MG63 (cell line): ENCODE data around the gene PYGB. TPM values are rescaled to one million over a fixed set of nuclear protein-coding genes. Genes with fewer than 3 reads are reported as not detected.
"Not testable (repeated sequence)": the region's sequence is repeated elsewhere in the genome, so short reads cannot be mapped to it uniquely, and the experiment has no call there.

Experiments used
- DNase-seq: peaks from one replicate; pipeline ENCODE4 v3.0.0-alpha.2; 2020
- H3K27me3 ChIP-seq: fragments of 250-450 bp; sonication (Bioruptor Pico); 2 replicates; pipeline ENCODE4 v1.5.1; 2020; ENCODE audit warnings: mild to moderate bottlenecking, moderate library complexity
- H3K36me3 ChIP-seq: fragments of 250-450 bp; sonication (Bioruptor Pico); 2 replicates; pipeline ENCODE4 v1.5.1; 2020; ENCODE audit warnings: mild to moderate bottlenecking, moderate library complexity
- H3K4me3 ChIP-seq: fragments of 250-450 bp; sonication (Bioruptor Pico); 2 replicates; pipeline ENCODE4 v1.5.1; 2020; ENCODE audit warnings: mild to moderate bottlenecking, moderate library complexity
- H3K9me3 ChIP-seq: fragments of 250-450 bp; sonication (Bioruptor Pico); 2 replicates; pipeline ENCODE4 v1.5.1; 2020; ENCODE audit warnings: mild to moderate bottlenecking, moderate library complexity
- total RNA-seq: library from RNA; depleted of rRNA; stranded (reverse); fragments of >200 nt; shearing (Covaris generic); gene quantifications from 2 replicates; pipeline ENCODE4 v1.2.3, GENCODE V29; 2014; ENCODE audit warnings: low replicate concordance

PYGB gene
- total RNA-seq, 1 experiment from 2014 or later = 67.8 TPM

DNA sequence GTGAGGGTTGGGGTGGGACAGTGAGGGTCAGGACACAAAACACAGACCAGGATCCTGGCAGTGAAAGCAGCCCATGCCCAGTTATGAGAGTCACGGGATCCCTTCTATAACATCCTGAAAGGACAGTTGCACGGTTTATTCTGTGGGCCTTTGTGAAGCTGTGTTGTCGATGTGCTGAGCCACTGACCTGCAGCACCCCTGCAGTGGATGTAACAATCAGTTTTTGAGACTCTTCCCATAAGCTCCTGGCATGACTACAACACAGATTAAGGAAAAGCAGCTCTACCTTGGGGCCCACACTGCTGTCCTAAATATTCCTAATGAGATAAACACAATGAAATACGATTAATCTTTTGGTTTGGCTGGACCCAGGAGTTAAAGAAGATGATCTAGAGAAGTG, 3.7 kb downstream of the PYGB start:
- Histone ChIP-seq H3K27me3 (no peaks in the 10 kb centered on the region), H3K36me3 (no peaks in the 10 kb centered on the region; the same call in none of the 2 replicates), H3K9me3 (no peaks in the 10 kb centered on the region), H3K4me3 (no peak overlapping the region)
- DNase-seq = no peak

DNA sequence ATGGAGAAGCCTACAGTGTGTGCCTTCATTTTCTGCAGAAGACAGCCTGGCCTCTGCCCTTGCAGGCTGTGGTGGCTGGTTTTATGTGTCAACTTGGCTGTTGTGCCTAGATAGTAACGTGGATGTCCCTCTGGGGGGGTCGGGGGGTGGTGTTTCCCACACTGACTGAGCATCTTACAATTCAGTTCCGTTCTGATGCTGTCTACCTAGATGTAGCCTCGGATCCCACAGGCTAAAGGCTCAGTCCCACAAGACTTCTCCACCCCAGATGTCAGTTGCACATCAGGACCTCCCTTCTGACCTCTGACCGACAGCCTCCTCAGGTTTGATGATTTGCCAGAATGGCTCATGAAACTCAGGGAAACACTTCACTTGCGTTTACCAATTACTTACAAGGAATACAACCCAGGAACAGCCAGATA, 4.4 kb downstream of the PYGB start:
- Histone ChIP-seq H3K36me3 (no peaks in the 10 kb centered on the region; the same call in none of the 2 replicates), H3K9me3 (no peaks in the 10 kb centered on the region), H3K4me3 (no peak overlapping the region), H3K27me3 (no peaks in the 10 kb centered on the region)
- DNase-seq = no peak

DNA sequence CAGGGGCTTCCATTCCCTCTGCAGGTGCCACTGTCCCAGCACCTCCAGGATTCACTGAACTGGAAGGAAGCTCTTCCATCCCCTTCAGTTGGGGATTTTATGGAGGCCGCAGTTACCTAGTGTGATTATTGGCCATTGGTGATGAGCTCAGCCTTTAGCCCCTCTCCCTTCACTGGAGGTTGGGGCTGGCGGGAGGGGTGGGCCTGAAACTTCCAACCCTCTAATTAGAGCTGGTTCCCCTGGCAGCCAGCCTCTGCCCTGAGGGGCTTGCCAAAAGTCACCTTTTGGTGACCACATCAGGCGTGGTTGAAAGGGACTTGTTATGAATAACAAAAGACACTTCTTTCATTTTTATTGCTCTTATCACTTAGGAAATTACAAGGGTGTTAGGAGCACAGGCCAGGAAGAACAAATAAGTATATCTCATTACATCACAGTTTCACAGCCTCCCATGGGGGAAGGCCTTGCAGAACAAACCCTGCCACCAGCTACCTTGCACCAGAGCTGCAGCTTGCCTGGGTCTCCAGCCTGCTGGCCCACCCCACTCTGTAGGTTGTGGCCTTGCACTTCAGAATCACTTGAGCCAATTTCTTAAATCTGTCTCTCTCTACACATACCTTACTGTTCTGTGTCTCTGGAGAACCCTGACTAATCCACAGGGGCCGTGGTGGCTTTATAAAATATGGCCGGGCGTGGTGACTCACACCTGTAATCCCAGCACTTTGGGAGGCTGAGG, 5.0 kb downstream of the PYGB start:
- DNase-seq = no peak
- no peak overlapping the region for H3K4me3 ChIP-seq
- H3K27me3 ChIP-seq = no peaks in the 10 kb centered on the region
- no peaks in the 10 kb centered on the region; the same call in none of the 2 replicates for H3K36me3 ChIP-seq
- H3K9me3 ChIP-seq = no peaks in the 10 kb centered on the region

DNA sequence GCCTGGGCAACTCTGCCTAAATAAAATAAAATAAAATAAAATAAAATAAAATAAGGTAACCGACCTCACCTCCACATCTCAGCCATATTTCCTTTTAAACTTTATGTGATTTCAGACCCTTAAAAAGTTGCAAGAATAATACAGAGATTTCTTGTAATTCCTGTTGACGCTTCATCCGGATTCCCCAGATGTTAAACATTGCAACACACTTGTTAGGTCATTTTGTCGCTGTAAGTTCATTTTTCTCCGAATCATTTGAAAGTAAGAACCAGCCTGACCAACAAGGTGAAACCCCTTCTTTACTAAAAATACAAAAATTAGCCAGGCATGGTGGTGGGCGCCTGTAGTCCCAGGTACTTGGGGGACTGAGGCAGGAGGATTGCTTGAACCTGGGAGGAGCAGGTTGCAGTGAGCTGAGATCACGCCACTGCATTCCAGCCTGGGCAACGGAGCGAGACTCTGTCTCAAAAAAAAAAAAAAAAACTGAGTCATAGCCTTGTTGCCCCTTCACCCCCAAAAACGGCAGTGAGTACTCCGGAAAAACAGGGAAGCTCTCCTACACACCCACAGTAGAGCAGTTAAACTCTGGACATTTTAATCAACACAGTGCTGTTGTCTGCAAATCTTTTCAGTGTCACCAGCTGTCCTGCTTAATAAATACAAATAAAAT, 5.9 kb downstream of the PYGB start:
- no peaks in the 10 kb centered on the region; the same call in none of the 2 replicates for H3K36me3 ChIP-seq

DNA sequence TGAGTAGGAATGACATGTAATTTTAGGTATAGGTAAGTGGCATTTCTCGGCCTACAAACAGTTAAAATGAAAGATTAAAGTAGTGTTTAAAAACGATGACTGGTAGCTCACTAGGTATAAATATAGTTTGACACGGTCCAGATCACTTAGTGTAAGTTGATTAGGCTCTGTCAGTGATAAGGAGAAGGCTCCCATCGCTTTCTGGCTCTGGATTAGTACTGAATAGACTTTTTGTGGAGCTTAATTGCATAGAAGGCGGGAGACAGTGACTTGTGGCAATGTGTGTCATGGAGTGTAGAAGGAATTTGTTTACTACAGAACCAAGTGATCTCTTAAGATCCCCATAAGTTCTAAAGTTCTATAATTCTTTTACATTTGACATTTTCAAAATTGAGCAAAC, 6.7 kb downstream of the PYGB start:
- Histone ChIP-seq H3K4me3 (no peak overlapping the region), H3K27me3 (no peaks in the 10 kb centered on the region), H3K9me3 (no peaks in the 10 kb centered on the region), H3K36me3 (no peaks in the 10 kb centered on the region; the same call in none of the 2 replicates)
- no peak for DNase-seq

More for the DNA sequence above, 5.9 kb downstream of the PYGB start:
- no peak for DNase-seq
- Histone ChIP-seq H3K4me3 (no peak overlapping the region), H3K9me3 (no peaks in the 10 kb centered on the region), H3K27me3 (no peaks in the 10 kb centered on the region)

DNA sequence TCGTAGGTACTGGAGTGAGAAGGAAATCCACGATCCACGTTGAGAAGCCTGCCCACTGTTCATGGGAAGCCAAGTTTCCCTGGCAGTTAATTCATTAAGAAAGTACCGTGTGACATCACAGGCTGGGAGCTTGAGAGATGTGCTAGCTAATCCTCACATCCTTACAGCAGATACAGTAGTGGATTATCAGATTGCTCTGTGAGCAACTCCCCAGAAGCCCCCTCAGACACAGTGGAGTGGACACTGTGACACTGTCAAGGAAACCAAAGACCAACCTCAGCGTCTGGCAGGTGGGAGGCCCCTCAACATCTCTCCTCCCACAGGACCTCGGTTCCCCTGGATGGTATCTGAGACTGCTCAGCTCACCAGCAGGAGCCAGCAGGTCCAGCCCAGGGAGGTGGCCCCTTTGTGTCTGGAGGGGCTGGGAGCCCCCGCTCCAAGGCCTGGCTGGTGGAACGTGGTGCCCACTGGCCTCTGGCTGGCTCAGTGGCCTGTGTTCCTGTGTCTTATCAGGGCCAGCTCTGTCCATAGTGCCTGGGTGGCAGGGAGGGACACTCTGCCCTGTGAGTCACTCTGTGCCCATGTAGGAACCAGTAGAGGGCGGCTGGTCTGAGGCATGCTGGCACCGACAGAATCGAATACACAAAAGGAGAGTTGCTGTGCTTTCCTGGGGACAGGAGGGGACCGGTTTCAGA, 7.2 kb downstream of the PYGB start:
- no peaks in the 10 kb centered on the region for H3K9me3 ChIP-seq
- no peak overlapping the region for H3K4me3 ChIP-seq
- DNase-seq = no peak
- H3K27me3 ChIP-seq = no peaks in the 10 kb centered on the region
- H3K36me3 ChIP-seq = peaks cover 5% of the 10 kb centered on the region

DNA sequence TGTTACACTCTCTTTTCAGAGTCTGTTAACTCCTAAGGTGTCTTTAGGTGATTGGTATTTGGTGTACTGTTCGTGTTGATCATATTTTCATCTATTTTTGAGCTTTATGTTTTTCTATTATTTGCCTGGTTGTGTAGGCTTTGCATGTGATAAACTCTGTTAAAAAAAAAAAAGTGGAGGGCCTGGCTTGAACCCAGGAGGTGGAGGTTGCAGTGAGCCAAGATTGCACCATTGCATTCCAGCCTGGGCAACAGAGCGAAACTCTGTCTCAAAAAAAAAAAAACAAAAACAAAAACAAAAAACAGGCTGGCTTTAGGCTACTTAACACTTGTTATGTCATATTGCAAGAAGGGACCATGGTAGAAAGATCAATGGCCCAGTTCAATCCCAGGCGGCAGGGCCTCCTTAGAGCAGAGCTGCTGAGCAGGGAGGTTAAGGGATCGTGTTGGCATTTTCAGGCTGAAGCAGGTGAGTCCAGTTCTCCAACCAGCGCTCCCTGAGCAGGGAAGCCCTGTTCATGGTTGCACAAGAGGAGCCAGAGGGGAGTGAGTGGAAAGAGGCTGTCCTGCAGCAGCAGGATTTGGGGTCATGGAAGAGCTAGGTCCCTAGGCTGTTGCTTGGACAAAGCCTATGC, 8.5 kb downstream of the PYGB start:
- Histone ChIP-seq H3K4me3 (no peak overlapping the region), H3K27me3 (no peaks in the 10 kb centered on the region), H3K36me3 (peaks cover 13% of the 10 kb centered on the region), H3K9me3 (no peaks in the 10 kb centered on the region)
- no peak for DNase-seq

DNA sequence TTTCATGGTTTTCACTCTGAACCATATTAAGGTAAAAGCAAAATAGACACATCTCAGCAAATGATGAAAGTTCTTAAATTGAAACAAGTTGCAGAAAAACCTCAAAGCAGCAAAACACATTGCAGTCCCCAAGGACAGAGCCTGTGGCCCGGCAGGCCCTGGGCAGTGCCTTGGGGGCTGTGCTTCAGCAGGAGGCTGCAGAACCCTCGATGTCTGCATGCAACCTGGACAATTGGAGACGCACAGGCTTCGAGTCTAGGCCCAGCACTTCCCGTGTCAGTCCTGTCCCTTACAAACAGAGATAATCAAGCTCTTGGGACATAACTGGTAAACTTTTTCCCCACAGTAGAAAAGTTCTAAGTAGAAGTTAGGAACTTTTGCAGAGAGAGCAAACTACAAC, 9.2 kb downstream of the PYGB start:
- Histone ChIP-seq H3K36me3 (peaks cover 17% of the 10 kb centered on the region), H3K4me3 (no peak overlapping the region), H3K9me3 (no peaks in the 10 kb centered on the region), H3K27me3 (no peaks in the 10 kb centered on the region)
- DNase-seq = no peak

DNA sequence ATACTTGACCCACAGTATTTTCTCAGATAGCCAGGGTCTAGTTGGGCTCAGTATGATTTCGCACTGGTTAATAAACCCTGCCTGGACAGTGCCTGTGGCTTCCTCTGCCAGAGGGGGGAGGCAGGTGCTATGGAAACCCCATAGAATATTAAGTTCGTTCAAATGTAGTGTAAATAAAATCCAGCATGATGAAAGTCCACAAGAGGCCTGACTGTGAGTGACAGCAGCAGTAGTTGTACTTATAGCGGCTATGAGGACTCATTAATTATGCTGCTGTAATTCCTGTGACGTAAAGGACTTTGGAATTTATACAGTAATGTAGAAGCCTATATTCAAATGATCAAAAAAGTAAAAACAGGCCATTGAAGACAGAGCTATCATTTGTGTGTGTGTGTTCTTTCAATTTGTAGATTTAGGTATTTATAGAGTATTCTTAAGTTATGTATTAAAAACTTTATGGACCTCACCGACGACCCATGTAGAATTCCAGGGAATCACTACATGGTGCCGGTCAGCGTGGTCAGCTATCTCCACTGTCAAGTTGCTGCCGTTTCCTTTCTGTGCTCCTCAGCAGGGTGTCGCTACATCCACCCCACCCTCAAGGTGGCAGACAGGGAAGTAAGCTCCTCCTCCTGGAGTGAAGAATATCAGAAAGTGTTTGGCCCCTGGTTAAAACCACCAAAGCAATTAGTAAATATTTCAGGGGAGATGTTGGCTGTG, 10.0 kb downstream of the PYGB start:
- no peaks in the 10 kb centered on the region for H3K27me3 ChIP-seq
- peaks cover 18% of the 10 kb centered on the region for H3K36me3 ChIP-seq
- no peaks in the 10 kb centered on the region for H3K9me3 ChIP-seq
- no peak for DNase-seq
- no peak overlapping the region for H3K4me3 ChIP-seq

DNA sequence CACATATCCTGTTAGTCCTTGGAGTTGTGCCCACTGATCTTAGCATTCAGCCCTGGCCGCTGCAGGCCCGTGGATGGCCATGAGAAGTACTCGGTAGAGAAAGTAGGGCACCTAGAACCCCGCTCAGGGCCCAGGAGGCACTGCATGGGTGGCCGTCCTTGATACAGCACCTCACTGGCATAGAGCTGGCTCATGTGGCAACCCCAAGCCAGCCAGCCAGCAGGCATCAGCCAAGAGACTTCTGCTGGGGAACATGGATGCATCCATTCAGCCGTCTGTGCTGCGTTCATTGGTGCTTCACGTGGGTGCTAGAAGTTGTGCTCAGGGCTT, 10.6 kb downstream of the PYGB start:
- H3K27me3 ChIP-seq = no peaks in the 10 kb centered on the region
- H3K36me3 ChIP-seq = peaks cover 18% of the 10 kb centered on the region
- no peaks in the 10 kb centered on the region for H3K9me3 ChIP-seq
- DNase-seq = no peak
- no peak overlapping the region for H3K4me3 ChIP-seq

DNA sequence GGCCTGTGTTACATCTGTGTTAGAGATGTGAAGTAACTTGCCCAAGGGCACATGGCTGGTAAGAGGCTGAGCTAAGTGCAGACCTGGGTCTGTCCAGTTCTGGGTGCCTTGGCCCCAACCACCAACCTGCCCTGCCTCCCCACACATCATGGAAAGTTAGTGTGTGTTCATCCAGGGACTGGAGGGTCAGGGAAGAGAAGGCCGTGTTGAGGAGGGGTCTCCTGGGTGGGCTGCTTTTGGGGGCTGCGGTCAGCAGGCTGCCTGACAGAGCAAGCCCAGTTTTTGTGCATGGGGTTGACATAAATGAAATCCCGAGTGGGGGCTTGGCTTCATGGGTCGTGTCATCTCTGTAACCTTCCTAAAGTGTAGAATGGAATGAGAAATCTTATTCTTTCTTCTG, 10.9 kb downstream of the PYGB start:
- Histone ChIP-seq H3K27me3 (no peaks in the 10 kb centered on the region), H3K4me3 (no peak overlapping the region), H3K9me3 (no peaks in the 10 kb centered on the region), H3K36me3 (peaks cover 18% of the 10 kb centered on the region)
- no peak for DNase-seq

DNA sequence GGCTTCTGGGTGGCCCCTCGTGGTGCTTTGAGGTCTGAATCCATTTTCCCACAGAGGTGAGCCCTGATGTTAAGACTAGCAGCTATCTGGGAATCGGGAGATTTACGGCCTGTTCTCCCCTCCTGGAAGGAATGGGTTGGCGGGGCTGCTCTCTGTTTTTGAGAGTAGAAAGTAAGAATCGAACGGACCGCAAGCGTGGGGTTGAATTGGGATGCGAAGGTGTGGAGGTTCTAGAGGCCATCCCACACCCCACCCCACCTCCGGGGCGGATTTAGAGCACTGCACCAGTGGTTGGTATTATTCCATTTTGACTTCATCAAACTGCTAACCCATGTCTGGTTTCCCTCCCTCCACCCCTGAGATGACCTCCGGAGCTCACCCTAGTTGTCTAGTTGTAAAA, 11.5 kb downstream of the PYGB start:
- Histone ChIP-seq H3K27me3 (no peaks in the 10 kb centered on the region), H3K36me3 (peaks cover 18% of the 10 kb centered on the region), H3K4me3 (no peak overlapping the region), H3K9me3 (no peaks in the 10 kb centered on the region)
- DNase-seq = no peak

DNA sequence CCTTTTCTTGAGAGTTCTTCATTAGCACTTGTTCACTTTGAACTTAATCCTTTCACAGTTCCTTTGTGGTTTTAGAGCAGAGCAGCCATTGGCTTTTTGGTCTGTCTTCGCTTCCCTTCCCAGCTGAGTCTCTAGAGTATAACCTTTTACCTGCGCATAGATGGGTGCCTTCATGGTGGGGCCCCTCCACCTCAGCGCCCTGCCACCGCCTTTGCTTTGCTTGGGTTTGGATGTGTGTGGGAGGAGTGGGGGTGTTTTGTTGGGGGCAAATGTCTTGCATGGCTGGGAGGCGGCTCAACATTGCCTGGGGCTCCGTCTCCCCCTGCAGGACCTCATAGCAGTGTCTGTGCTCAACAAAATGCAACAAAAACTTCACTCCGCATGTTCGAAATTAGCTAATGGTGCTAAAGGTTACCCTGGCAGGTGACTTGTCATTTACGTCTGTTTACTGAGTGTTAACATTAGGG, 11.9 kb downstream of the PYGB start:
- H3K9me3 ChIP-seq = no peaks in the 10 kb centered on the region
- no peaks in the 10 kb centered on the region for H3K27me3 ChIP-seq
- H3K36me3 ChIP-seq = peaks cover 18% of the 10 kb centered on the region
- no peak overlapping the region for H3K4me3 ChIP-seq
- DNase-seq = no peak

DNA sequence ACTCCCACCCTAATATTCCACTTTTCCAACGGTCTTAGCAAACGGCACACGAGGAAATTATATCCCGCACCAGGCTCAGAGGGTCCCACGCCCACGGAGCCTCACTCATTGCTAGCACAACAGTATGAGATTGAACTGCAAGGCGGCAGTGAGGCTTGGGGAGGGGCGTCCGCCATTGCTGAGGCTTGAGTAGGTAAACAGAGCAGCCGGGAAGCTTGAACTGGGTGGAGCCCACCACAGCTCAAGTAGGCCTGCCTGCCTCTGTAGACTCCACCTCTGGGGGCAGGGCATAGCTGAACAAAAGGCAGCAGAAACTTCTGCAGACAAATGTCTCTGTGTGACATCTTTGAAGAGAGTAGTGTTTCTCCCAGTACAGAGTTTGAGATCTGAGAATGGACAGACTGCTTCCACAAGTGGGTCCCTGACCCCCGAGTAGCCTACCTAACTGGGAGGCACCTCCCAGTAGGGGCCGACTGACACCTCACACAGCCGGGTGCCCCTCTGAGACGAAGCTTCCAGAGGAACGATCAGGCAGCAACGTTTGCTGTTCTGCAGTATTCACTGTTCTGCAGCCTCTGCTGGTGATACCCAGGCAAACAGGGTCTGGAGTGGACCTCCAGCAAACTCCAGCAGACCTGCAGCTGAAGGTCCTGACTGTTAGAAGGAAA, 13.0 kb downstream of the PYGB start:
- peaks cover 18% of the 10 kb centered on the region for H3K36me3 ChIP-seq
- not testable (repeated sequence) for H3K9me3 ChIP-seq, H3K27me3 ChIP-seq, DNase-seq, H3K4me3 ChIP-seq

DNA sequence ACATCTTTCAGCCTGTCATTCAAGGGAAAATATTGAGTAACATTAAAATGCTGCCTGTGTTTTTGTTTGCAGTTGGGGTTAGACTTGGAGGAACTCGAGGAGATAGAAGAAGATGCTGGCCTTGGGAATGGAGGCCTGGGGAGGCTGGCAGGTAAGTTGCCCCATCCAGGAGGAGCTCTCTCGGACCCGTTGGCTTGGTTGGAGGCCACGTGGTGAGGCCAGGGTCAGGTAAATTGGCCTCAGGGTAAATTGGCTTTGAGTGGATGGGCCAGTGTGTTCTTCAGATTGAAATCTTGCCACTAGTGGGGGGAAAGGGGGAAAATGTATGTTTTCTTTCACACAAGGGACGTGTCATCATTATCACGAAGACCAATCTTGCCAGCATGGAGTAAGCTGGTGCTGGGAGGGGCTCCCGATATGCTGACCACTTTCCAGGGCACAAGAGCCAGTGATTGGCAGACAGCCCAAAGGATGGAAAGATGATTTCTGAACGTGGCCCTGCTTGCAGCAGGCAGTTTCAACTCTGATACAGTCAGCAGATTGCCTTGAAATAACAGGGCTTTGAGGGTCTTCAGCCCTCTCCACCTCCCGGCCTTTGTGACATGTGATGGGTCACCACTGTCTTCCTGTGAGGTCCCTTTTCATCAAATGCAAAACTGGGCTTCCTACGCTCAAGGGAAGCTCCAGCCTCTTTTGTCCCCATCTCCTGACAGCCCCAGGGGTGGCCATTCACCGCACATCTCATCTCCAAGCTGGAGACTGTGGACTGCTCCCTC, 21.4 kb downstream of the PYGB start:
- H3K9me3 ChIP-seq = no peaks in the 10 kb centered on the region
- peaks cover 2% of the 10 kb centered on the region for H3K36me3 ChIP-seq
- H3K27me3 ChIP-seq = no peaks in the 10 kb centered on the region
- no peak for DNase-seq
- H3K4me3 ChIP-seq = no peak overlapping the region

DNA sequence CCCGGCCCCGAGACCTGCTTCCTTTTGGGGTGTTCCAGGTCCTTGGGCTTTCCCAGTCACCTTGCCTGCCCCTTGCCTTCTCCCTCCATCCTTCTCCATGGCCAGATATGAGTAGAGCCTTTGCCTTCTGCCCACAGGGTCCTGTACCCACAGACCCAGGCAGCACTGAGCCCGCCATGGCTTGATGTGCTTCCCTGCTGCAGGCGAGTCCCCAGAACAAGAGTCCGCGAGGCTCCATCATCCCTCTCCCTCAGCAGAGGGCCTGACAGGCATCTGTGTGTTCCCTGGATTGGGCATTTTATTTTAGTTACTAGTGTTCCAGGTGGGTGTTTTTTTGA, 21.9 kb downstream of the PYGB start:
- Histone ChIP-seq H3K27me3 (no peaks in the 10 kb centered on the region), H3K36me3 (peaks cover 4% of the 10 kb centered on the region), H3K9me3 (no peaks in the 10 kb centered on the region), H3K4me3 (no peak overlapping the region)
- DNase-seq = no peak
